Measurements from ENCODE around the gene DNAH10.

Gene DNAH10

GRCh38 chr12:123914726-123915333, 152.7 kb downstream of the DNAH10 start:
- in situ Hi-C loops (cut with MboI; ENCODE audit: low sequenced_read_pairs, unreplicated experiment), result no loop called here
- DNase-seq (ENCODE audit: low spot score), result no peak
- TF ChIP-seq CTCF (IDR thresholded peaks at IDR 0.05; ENCODE audit: borderline replicate concordance, control extremely low read depth, extremely low read depth, insufficient read depth, missing control alignments), result no peak

- TF ChIP-seq CTCF (IDR thresholded peaks at IDR 0.05; ENCODE audit: borderline replicate concordance, control extremely low read depth, extremely low read depth, insufficient read depth, missing control alignments), result no peak
- DNase-seq (ENCODE audit: low spot score), result no peak
Measured at GRCh38 chr12:123916729-123917128, 154.6 kb downstream of the DNAH10 start.

GRCh38 chr12:123917337-123917850, 155.3 kb downstream of the DNAH10 start:
- in situ Hi-C loops (cut with MboI; ENCODE audit: low sequenced_read_pairs, unreplicated experiment), result no loop called here
- TF ChIP-seq CTCF (IDR thresholded peaks at IDR 0.05; ENCODE audit: borderline replicate concordance, control extremely low read depth, extremely low read depth, insufficient read depth, missing control alignments), result no peak
- DNase-seq (ENCODE audit: low spot score), result no peak

More at GRCh38 chr12:123916729-123917128, 154.6 kb downstream of the DNAH10 start:
- in situ Hi-C loops (cut with MboI; ENCODE audit: low sequenced_read_pairs, unreplicated experiment), result no loop called here

- no peak for DNase-seq (ENCODE audit: low spot score)
- in situ Hi-C loops (cut with MboI; ENCODE audit: low sequenced_read_pairs, unreplicated experiment), result no loop called here
- no peak for TF ChIP-seq CTCF (IDR thresholded peaks at IDR 0.05; ENCODE audit: borderline replicate concordance, control extremely low read depth, extremely low read depth, insufficient read depth, missing control alignments)
Measured at GRCh38 chr12:123919980-123920360, 157.9 kb downstream of the DNAH10 start.

- in situ Hi-C loops (cut with MboI; ENCODE audit: low sequenced_read_pairs, unreplicated experiment), result no loop called here
- DNase-seq (ENCODE audit: low spot score), result no peak
- TF ChIP-seq CTCF (IDR thresholded peaks at IDR 0.05; ENCODE audit: borderline replicate concordance, control extremely low read depth, extremely low read depth, insufficient read depth, missing control alignments), result no peak
Measured at GRCh38 chr12:123923038-123923437, 160.9 kb downstream of the DNAH10 start.

GRCh38 chr12:123923927-123924326, 161.8 kb downstream of the DNAH10 start:
- no peak for DNase-seq (ENCODE audit: low spot score)
- no peak for TF ChIP-seq CTCF (IDR thresholded peaks at IDR 0.05; ENCODE audit: borderline replicate concordance, control extremely low read depth, extremely low read depth, insufficient read depth, missing control alignments)
- in situ Hi-C loops (cut with MboI; ENCODE audit: low sequenced_read_pairs, unreplicated experiment), result no loop called here

All from GM13976 (cell line).